ENCODE results near the gene METTL26. TPM values are rescaled to one million over a fixed set of nuclear protein-coding genes. Genes with fewer than 3 reads are reported as not detected.

METTL26 gene
- total and polyA plus RNA-seq, 8 donors: 17.3 to 271 (median 197) TPM

DNA sequence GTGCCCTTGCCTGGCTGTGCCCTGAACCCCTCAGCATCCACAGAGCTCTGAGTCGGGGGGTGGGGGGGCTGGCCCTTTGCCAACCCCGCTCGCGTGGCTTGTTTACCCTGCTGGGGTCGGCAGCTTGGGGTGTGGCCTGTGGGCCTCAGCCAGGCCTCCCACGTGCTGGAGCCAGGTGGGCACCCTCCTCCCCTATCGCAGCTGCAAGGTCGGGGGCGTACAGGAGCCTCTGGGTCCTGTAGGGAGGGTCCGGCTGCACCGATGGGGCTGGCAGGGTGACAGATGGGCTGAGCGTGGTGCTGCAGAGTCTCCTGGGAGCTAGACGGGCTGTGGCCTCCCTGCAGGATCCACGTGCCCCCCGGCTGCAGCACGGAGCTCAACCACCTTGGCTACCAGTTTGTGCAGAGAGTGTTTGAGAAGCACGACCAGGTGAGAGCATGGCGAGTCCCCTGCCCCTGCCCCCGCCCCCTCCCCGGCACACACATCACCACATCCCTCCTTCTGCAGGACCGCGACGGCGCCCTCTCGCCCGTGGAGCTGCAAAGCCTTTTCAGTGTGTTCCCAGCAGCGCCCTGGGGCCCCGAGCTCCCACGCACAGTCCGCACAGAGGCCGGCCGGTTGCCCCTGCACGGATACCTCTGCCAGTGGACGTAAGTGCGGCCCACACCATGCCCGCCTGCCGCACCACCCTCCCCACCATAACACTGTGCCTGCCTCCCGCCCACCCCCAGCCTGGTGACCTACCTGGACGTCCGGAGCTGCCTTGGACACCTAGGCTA lies 35.4 kb upstream of the METTL26 start:
- intact Hi-C loops (cut with DNase I; ENCODE audit: low total_unique reads): no loop called here
- TF ChIP-seq POLR2A (IDR thresholded peaks at IDR 0.05): no peak
- TF ChIP-seq EP300 (IDR thresholded peaks at IDR 0.05): no peak
- no peak for TF ChIP-seq POLR2AphosphoS5 (IDR thresholded peaks at IDR 0.05)
- TF ChIP-seq, protein P1, sequence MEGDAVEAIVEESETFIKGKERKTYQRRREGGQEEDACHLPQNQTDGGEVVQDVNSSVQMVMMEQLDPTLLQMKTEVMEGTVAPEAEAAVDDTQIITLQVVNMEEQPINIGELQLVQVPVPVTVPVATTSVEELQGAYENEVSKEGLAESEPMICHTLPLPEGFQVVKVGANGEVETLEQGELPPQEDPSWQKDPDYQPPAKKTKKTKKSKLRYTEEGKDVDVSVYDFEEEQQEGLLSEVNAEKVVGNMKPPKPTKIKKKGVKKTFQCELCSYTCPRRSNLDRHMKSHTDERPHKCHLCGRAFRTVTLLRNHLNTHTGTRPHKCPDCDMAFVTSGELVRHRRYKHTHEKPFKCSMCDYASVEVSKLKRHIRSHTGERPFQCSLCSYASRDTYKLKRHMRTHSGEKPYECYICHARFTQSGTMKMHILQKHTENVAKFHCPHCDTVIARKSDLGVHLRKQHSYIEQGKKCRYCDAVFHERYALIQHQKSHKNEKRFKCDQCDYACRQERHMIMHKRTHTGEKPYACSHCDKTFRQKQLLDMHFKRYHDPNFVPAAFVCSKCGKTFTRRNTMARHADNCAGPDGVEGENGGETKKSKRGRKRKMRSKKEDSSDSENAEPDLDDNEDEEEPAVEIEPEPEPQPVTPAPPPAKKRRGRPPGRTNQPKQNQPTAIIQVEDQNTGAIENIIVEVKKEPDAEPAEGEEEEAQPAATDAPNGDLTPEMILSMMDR (IDR thresholded peaks at IDR 0.05): no peak
- H3K4me3 ChIP-seq: no peak overlapping the region
- WGBS, 5 donors: 81 to 90% (median 85%) methylated on average over 22 to 40 of the region's 40 CpGs
- no peak for DNase-seq
- H3K36me3 ChIP-seq: peaks cover 44 to 53% (median 52%) of the 10 kb centered on the region in 4 donors
- peaks cover 0 to 17% (median 0%) of the 10 kb centered on the region in 3 donors for H3K27me3 ChIP-seq
- H3K9me3 ChIP-seq: no peaks in the 10 kb centered on the region
- H3K4me1 ChIP-seq: peaks cover 41 to 58% (median 48%) of the 10 kb centered on the region in 4 donors
- H3K27ac ChIP-seq: no peak overlapping the region

DNA sequence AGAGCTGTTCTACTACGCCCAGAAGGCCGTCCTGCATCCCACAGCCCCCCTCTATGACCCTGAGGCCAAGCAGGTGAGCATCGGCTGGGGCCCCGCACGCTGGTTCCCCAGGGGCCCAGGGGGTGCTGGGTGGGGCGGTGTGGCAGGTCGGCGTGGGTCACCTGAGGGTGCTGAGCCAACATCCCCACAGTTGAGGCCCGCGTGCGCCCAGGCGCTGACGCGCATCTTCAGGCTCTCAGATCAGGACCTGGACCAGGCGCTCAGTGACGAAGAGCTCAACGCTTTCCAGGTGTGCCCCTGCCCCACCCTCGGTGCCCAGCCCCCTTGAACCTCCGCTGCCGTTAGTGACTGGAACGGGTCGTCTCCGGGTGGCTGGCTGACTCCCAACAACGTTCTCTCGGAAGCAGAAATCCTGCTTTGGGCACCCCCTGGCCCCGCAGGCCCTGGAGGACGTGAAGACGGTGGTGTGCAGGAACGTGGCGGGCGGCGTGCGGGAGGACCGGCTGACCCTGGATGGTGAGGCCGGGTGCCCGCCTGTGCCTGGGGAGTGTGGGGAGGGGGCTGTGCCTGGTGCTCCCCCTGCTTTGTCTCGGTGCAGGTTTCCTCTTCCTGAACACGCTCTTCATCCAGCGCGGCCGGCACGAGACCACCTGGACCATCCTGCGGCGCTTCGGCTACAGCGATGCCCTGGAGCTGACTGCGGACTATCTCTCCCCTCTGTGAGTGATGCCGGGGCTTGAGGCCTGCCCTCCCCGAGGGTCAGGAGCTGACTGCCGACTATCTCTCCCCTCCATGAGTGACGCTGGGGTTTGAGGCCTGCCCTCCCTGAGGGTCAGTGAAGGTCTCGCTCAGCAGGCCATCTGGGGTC lies 34.6 kb upstream of the METTL26 start:
- no peak for DNase-seq
- H3K9me3 ChIP-seq: no peaks in the 10 kb centered on the region
- peaks cover 0 to 9% (median 0%) of the 10 kb centered on the region in 3 donors for H3K27me3 ChIP-seq
- intact Hi-C loops (cut with DNase I; ENCODE audit: low total_unique reads): no loop called here
- H3K4me1 ChIP-seq: peaks cover 32 to 50% (median 40%) of the 10 kb centered on the region in 4 donors
- 90 to 92% (median 91%) methylated on average over 43 to 52 of the region's 52 CpGs for WGBS, 5 donors
- TF ChIP-seq EP300 (IDR thresholded peaks at IDR 0.05): no peak
- no peak for TF ChIP-seq POLR2A (IDR thresholded peaks at IDR 0.05)
- H3K4me3 ChIP-seq: no peak overlapping the region
- H3K36me3 ChIP-seq: peaks cover 44 to 53% (median 52%) of the 10 kb centered on the region in 4 donors
- no peak overlapping the region for H3K27ac ChIP-seq

GRCh38 chr16:669666-670065 lies 33.6 kb upstream of the METTL26 start:
- TF ChIP-seq POLR2AphosphoS5 (IDR thresholded peaks at IDR 0.05) (no peak), EP300 (IDR thresholded peaks at IDR 0.05) (no peak), POLR2A (IDR thresholded peaks at IDR 0.05) (no peak)
- TF ChIP-seq, protein P1 (IDR thresholded peaks at IDR 0.05): no peak
- peak overlapping the region in 1 of 4 donors; percentile 82 for H3K4me3 ChIP-seq
- WGBS, 5 donors: 93 to 96% (median 95%) methylated on average over 8 to 13 of the region's 13 CpGs
- H3K36me3 ChIP-seq: peaks cover 44 to 53% (median 52%) of the 10 kb centered on the region in 4 donors
- no peaks in the 10 kb centered on the region for H3K27me3 ChIP-seq
- no peaks in the 10 kb centered on the region for H3K9me3 ChIP-seq
- no peak for DNase-seq
- peaks cover 22 to 39% (median 29%) of the 10 kb centered on the region in 4 donors for H3K4me1 ChIP-seq
- intact Hi-C loops (cut with DNase I; ENCODE audit: low total_unique reads): no loop called here
- no peak overlapping the region for H3K27ac ChIP-seq

DNA sequence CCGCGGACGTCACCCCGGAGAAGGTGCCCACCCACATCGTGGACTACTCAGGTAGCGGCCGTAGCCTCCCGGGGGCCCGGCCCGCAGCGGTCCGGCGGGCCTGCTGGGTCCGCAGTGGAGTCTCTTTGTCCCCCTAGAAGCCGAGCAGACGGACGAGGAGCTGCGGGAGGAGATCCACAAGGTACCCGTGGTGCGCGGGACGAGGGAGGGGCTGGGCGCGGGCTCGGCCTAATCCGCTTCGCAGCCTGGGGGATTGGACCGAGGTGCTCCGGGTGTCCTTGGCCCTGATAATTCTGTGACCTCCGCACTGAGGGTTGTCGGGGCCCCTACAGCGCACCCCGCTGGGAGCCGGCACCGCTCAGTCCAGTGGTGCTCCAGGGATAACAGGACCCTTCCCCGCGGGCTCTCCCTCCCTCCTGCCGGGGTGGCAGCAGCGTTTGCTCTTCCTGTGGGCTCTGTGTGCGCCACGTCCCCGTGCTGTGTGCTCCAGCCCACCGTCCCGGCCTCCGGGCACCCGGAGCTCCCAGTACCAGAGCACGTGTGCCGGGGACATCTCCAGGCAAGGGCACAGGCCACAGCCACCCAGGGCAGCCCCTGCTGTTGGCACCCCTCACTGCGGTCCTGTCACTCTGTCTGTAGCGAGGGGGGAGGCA lies 32.5 kb upstream of the METTL26 start:
- intact Hi-C loops (cut with DNase I; ENCODE audit: low total_unique reads): no loop called here

More for the DNA sequence above, 32.5 kb upstream of the METTL26 start:
- TF ChIP-seq POLR2AphosphoS5 (IDR thresholded peaks at IDR 0.05): no peak
- no peak for TF ChIP-seq POLR2A (IDR thresholded peaks at IDR 0.05)
- TF ChIP-seq, protein P1 (IDR thresholded peaks at IDR 0.05): no peak
- TF ChIP-seq EP300 (IDR thresholded peaks at IDR 0.05): no peak
- Histone ChIP-seq H3K4me3 (peak overlapping the region; percentile 82 to 98 (median 92)), H3K9me3 (no peaks in the 10 kb centered on the region), H3K27me3 (no peaks in the 10 kb centered on the region), H3K27ac (peak overlapping the region; percentile 86 to 93 (median 88)), H3K4me1 (peaks cover 21 to 30% (median 25%) of the 10 kb centered on the region in 4 donors), H3K36me3 (peaks cover 41 to 45% (median 45%) of the 10 kb centered on the region in 4 donors)
- no peak for DNase-seq
- 3 to 8% (median 5%) methylated on average over 36 to 50 of the region's 50 CpGs for WGBS, 5 donors

Data from stomach (tissue), 9 donors.